ENCODE measurements around the gene EPN1.

- TF ChIP-seq CTCF (IDR thresholded peaks at IDR 0.05; ENCODE audit: low read length) (no peak), EZH2 (IDR thresholded peaks at IDR 0.05; ENCODE audit: borderline replicate concordance, low read length) (no peak)
These were observed 34.2 kb upstream of the EPN1 start, which contains the start of gene ZNF580 for GRCh38 chr19:55640577-55641425.

All from OCI-LY1 (cell line).